HG03103 (cell line): Measurements from ENCODE around the gene MEIKIN.
"Not testable (repeated sequence)": the region's sequence is repeated elsewhere in the genome, so short reads cannot be mapped to it uniquely, and the experiment has no call there.

Experiments
- ATAC-seq: cut with Tn5 transposase; IDR thresholded peaks from one replicate; pipeline ENCODE4 v1.9.1; 2021; ENCODE audit warnings: low read depth; ENCODE audit not compliant: unreplicated experiment

The MEIKIN gene

DNA sequence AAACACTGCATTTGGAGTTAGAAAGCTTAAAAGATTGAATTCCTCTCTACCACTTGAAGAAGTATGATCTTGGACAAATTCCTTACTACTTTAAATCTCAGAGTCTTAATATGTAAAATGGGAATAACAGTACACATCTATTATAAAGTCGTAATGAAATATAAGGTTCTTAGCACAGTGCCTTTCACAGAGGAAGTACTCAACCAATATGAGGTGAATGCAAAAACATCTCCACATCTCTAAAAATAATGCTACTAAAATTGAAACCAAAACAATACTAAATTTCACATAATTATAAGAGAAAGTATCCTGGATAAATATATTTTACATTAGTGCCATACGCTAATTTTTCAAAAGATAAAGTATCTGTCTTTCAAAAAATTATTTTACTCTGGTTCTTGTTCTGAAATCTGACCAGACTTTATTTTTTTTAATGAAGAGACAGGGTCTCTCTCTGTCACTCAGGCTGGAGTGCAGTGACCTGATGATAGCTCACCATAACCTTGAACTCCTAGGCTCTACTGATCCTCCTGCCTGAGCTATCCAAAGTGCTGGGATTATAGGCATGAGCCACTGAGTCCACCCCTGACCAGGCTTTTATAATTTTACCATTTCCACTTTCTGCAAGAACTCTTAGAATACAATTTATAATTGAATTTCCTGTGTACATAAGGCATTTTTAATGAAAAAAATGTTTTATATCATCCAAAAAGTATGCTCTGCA, 127.3 kb downstream of the MEIKIN start:
- ATAC-seq, result no peak

DNA sequence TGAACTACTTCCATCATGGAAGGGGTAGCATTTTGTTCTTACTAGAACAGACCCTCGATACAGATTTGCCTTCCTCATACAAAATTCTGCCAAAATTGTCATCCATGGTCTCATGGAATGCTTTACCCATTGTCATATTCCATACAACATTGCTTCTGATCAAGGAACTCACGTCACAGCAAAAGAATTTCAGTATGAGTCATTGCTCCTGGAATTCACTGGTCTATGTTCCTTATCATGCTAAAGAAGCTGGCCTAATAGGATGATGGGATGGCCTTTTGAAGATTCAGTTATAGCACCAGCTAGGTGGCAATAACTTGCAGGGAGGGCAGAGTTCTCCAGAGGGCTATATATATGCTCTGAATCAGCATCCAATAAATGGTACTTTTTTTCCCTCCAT, 130.5 kb downstream of the MEIKIN start:
- ATAC-seq, result no peak

DNA sequence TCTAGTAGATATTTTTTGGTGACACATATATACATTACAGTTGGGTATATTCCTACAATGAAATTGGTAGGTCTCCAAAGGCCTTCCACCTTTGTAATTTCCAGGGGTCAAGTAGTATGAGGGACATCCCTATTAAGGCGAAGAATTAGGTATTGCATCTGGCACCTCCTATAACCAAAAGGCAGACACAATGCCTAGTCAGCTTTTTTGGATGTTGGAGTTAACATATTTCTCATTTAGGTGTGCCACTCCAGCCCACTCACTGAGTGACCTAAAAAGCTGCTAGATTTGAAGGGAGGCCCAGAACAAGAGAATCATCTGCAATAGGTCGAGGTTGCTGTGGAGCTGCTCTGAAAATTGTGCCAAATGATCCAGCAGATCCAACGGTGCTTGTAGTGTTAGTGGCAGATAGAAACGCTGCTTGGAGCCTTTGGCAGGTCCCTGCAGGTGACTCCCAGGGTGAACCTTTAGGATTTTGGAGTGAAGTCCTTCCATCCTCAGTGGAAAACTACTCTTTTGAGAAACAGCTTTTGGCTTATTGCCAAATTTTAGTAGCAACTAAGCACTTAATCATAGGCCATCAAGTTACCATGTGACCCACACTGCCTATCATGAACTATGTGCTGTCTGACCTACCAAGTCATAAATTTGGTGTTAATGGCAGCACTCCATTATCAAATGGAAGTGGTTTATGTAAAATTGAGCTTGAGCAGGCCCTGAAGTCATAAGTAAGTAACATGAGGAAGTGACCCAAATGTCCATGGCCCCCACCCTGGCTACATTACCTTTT, 132.9 kb downstream of the MEIKIN start:
- ATAC-seq, result no peak

DNA sequence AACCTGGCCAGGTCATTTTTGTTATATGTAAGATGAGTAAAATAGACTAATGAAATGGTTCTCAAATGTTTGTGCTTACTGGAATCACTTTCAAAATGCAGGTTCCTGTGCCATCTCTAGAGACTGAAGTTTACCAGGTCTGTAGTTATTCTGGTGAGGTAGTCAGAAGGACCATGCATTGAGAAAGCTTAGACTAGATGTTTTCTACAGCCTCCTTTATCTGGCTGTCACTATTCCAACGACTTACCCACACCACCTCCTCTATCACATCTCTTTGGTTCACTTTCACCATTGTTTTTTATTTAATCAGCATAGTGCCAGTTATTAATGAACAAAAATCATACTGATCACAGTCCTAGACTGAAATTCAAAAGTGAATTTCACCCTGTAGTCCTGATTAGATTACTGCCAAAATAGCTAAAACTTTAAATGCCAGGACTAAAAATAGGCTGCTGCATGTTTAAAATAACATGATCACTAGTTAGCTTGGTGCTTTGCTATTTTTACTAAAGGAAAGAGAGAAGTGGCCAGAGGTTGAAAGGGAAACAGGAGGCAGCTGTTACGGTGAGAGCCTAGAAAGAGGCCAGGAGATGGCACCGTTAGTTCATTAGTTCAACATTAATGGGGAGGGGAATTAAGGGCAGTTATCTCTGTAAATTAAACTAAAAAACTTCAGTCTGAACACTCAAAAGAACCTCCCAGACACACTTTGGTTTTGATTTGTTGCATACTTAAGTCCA, 134.8 kb downstream of the MEIKIN start:
- ATAC-seq, result no peak

DNA sequence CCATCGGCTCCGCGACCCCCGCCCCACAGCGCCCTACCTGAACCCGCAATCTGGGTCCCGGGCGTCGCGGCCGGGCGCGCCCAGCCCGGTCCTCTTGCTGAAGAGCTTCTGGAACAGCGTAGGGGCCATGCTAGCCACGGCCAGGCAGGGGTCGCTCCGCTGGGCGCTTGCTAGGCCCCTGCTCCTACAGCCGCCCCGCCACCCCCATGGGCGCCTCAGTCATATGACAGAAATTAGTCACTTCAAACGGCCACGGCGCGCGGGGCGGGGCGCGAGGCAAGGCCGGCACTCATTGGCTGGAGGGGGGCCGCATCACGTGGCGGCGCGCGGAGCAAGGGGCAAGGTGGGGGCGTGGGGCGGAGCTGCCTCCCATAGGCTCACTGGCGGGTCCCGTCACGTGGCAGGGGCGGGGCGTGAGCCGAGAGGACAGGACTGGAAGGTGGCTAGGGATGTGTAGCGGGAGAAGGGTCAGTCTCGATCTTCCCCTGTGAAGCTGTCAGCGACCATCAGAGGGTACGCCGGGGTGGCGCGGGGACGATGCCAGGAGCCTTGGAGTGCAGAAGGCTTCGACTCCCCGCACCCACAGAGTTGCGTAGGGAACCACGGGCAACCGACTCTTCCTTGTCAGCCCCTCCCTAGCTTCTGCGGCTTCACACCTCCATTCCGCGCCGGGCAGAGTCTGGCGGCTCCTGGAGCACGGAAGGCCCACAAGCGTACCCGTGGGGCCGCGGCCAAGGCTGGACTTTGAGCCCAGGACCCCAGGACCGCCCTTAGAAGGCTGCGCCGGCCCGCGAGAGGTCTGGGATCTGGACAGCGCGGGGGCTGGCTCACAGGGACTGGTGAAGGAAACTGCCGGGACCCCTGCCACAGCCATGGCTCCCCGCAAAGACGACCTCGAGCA, 148.4 kb downstream of the MEIKIN start, which contains the start of gene FNIP1:
Gene FNIP1 (minus strand): TSS at position 225 of the 901 bp plus-strand sequence. CDS start 96 bp downstream, at position 129.
- peak; percentile 96 for ATAC-seq

DNA sequence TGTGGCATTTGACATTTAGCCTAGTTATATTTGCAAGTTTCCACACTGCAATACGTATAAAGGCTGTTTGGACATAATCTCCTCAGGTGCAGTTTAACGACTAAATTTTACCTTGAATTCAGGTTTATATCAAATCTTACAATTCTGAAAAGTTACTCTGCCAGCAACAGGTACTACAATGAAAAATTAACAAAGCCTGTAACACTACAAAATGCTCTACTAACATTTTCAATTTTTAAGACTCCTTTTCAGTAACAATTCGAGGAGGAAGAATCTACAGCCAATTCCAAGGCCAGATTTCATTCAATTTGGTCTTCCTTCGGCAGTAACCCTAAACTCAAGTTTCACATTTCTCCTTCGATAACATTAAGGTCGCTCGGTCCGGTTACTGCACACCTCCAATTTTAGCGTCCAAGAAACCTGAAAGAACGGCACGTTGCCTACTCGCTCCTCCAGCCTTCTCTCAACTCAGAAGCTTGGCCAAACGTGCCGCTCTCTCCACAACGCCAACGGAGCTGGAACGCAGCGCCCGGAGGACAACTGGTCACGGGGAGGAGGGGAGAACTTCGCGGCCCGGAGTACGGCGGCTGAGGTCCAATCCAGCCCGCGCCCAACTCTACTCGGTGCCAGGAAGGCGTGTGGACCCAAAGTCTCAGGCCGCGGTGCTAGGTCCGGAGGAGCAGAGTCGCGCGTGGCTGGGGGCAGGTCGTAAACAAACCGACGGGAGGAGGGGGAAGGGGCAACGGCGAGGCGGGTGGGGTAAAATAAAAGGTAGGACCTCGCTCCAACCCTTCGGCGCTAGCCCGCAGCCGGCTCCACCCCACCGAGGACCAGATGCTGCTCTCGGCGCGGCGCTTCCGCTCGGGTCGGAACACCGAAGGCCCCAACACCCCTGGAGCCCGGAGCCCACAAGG, 149.3 kb downstream of the MEIKIN start:
- ATAC-seq, result peak; percentile 4

DNA sequence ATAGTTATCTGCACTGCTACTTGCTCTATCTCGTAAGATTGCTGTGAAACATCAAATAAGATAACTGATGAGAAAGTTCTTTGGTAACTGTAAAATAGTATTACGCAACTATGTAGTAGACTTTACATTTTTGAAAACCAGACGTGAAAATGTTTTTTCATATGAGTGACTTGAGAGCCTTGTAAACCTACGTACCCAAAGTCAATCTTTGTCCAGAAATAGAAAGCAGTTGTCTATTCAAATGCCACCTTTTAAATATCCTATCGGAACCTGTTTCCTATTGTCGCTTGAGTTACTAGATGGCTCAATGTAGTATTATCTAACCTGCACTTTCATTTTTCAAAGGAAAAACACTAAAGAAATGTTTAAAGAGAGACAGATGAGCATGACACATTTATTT, 150.2 kb downstream of the MEIKIN start:
- no peak for ATAC-seq

DNA sequence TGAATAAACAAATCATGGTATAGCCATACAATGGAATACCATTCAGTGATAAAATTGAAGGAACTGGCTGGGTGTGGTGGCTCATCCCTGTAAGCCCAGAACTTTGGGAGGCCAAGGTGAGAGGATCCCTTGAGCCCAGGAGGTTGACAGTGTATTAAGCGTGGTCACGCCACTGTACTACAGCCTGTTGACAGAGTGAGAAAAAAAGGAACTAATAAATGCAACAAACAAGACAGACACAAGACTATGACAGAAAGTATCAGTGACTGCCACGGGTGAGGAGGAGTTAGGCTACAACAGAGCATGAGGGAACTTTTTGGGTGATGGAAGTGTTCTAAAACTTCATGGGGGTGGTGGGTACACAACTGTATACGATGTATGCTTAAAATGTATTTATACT, 150.9 kb downstream of the MEIKIN start:
- no peak for ATAC-seq

DNA sequence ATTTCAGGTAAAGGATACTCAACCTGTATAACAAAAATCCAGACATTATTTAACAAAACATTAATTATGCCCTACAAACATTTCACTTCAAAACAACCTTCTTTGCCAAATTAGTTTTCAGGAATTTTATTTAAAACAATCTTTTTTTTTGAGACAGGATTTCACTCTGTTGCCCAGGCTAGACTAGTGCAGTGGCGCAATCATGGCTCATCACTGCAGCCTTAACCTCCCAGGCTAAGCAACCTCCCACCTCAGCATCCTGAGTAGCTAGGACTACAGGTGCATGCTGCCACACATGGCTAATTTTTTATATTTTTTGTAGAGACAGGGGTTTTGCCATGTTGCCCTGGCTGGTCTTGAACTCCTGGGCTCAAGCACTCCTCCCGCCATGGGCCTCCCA, 152.6 kb downstream of the MEIKIN start:
- ATAC-seq, result no peak

DNA sequence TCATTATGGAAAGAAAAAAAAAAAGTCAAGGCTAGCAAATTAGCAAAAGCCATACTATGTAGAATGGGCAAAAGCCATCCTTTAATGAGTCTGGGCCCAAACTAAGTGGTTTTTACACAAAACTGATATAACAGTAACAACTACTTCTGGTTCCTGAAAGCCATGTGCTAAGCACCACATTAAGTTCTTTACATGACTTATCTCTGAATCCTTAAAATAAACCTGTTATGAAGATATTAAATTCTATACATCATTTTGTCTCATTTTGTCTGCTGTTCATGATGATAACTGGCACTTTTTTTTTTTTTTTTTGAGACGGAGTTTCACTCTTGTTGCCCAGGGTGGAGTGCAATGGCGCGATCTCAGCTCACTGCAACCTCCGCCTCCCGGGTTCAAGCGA, 153.6 kb downstream of the MEIKIN start:
- no peak for ATAC-seq

DNA sequence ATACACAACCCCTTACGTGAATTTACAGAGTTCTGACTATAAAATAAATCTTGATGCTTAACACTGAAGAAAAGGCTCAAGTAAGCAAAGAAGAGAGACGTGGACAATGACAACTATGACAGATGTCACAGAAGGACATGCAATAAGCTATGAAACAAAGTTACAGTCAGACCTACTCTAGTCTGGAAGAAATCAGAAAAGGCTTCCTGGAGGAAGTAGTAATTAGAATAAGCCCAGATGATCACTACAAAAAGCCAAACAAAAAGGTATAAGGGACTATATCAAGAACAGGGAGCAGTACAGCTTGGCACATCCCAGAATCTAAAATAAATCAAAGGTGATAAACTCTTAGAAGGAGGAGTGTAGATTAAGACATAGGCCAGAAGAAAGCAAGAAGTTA, 154.9 kb downstream of the MEIKIN start:
- ATAC-seq, result no peak

DNA sequence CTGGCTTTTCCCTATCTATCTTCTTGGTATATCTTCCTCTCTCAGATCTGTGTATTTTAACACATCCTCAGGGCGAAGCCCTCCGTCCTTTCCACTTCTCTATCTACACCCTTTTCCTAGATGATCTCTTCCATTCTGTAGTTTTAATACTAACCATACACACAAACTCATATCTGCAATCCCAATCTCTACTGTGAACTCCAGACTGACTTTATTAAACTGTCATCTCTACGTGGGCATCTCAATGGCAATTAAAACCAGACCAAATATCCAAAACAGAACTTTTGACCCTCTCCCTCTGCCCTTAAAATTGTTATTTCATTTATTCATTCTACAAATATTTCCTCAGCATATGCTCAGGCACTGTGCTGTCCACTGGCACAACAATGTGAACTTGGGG, 155.7 kb downstream of the MEIKIN start:
- no peak for ATAC-seq

DNA sequence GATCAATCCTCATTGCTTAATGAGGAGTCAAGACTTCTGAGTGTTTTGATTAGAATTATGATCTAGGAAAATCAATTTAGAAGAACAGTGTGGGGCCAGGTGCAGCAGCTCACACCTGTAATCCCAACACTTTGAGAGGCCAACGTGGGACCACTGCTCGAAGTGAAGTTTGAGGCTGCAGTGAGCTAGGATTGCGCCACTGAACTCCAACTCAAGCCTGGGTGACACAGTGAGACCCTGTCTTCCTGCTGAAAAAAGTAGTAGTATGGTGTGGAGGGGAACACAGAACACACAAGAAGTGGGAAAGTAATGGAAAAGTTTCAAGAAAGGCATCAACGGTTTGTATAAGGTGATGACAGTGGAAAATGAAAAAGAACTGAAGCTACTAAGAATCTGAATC, 157.7 kb downstream of the MEIKIN start:
- ATAC-seq, result no peak

DNA sequence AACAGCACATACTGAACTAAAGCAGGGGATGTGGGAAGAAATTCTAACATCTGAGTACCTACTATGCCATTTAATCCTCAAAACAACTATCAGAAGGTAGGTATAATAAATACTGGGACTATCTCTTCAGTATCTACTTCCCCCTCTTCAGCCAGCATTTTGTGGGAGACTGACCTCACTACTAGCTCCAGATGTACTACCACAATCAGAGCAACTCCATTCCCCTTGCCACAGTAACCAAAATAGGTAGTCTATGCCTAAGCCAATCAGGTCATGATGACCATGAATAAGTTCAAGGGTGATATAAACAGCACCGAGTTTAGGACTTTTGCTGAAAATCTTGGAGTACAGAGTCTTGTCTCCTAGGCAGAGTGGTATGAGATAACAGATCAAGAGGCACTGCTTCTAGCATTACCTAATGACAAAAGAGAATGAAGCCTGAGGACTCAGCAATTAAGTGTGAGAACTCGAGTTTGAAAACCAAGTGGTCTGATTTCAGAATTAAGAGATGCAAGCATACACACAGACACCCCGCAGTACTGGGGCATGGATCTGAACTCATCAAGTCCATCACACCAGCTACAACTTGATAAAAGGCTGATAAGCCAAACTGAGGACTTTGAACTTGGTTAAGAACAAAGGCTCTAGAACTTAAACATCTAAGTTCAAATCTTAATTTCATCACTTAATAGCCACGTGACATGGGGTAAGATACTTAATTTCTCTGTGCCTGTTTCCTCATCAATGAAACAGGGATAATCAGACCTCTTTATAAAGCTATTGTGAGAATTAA, 158.4 kb downstream of the MEIKIN start:
- no peak for ATAC-seq

DNA sequence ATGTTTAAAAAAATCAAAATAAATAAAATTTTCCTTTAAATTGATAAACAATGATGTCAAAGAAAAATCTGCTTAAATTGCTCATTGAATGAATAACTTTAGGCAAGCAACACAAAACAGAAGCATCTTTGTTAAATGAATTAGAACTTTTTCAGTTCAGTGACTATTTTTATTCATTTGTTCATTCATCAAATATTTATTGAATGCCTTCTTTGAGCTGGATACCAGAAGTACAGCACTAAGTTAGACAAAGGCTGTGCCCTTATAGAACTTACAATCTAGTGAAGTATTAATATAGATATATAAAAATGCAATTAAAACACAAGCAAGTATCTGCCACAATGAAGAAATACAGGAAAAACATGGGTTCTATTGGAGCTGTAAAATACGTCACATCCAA, 159.4 kb downstream of the MEIKIN start:
- ATAC-seq, result no peak

DNA sequence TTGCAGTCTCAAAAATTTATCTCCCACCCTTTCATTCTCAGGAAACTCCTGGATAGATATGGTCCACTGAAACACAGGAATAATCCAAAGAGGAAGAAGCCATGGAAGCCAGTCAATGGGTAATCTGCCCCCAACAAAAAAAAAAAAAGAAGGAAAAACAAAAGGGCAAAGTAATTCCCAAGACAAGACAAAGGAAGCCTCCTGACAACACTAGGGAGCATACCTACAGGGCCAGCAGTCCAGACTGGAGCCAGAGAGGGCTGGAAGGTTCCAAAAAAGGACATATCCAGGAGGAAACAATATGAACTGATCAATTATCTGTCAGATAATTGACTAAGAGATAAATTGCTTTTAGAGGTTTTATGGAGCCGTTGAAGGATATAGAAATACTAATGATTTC, 161.6 kb downstream of the MEIKIN start:
- no peak for ATAC-seq

DNA sequence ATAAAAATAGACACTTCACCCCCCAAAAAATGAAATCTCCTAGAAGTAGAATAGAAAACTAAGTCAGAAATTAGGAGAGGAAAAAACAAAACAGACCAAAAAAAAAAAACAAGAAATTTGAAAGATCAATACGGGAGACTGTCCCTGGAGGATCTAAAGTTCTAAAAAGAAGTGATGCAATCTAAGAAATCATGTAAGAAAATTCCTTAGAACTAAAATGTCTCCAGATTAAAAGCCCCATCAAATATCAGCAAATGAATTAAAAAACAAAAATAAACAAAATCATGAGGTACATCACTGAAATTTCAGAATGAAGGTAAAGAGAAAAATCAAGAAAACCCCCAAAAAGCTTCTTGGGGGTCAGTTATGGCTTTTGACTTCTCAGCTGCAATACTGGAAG, 162.1 kb downstream of the MEIKIN start:
- ATAC-seq, result no peak

DNA sequence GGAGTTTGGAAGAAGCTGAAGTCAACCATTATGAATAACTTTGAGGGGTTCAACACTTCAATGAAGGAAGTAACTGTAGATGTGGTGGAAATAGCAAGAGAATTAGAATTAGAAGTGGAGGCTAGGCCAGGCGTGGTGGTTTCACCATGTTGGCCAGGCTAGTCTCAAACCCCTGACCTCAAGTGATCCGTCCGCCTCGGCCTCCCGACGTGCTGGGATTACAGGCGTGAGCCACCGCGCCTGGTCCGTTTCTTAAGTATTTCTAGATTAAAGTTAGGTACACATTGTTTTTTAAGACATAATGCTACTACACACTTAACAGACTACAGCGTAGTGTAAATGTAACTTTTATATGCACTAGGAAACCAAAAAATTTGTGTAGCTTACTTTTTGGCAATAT, 162.7 kb downstream of the MEIKIN start:
- no peak for ATAC-seq

DNA sequence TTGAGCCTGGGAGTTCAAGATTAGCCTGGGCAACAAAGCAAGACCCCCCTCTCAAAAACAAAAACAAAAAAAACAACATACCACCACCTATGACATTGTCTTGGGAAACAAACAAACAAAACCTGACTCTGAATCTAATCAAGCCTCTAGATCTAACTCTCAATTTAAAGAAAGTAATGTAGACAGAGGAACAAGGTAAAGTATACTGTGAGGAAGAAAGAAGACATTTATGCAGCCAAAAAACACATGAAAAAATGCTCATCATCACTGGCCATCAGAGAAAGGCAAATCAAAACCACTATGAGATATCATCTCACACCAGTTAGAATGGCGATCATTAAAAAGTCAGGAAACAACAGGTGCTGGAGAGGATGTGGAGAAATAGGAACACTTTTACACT, 167.3 kb downstream of the MEIKIN start:
- ATAC-seq, result not testable (repeated sequence)
